B cell (primary cell): Measurements from ENCODE around the gene CPNE4. TPM values are rescaled to one million over a fixed set of nuclear protein-coding genes. Genes with fewer than 3 reads are reported as not detected.

Experiments
- ATAC-seq: fragments of 200-7000 bp; cut with Tn5 transposase; one replicate; pipeline ENCODE4 v1.10.0; 2021; ENCODE audit warnings: low read depth, mild to moderate bottlenecking, moderate number of reproducible peaks, moderate library complexity
- CTCF ChIA-PET: fragments of 350-600 bp; sonication (Branson Sonifier 250); formaldehyde crosslinking; loops from one replicate; lab custom pipeline; 2021; ENCODE audit warnings: antibody characterized with exemption, inconsistent platforms; lab: Charles Lee
- POLR2A ChIA-PET: fragments of 350-600 bp; sonication (Branson Sonifier 250); formaldehyde crosslinking; loops from one replicate; lab custom pipeline; 2021; ENCODE audit warnings: antibody characterized with exemption; lab: Charles Lee
- DNase-seq: peaks from one replicate; pipeline ENCODE4 v3.0.0; 2013
- H2AFZ ChIP-seq: 2 replicates; pipeline ENCODE4 v1.6.1; 2012; ENCODE audit warnings: mild to moderate bottlenecking, low read depth, low read length; ENCODE audit not compliant: insufficient read depth, poor library complexity, severe bottlenecking
- H3K27ac ChIP-seq, 2 donors: 1 replicate in 1 of 2; 2 replicates in 1 of 2; pipeline ENCODE4 v1.5.1; 2012 to 2013; ENCODE audit warnings: low read length in 2 of 2, mild to moderate bottlenecking in 2 of 2, moderate library complexity in 1 of 2
- H3K27me3 ChIP-seq, 4 experiments: fragments of 200-600 bp in 1 of 4; sonication (generic) in 1 of 4; replicated peaks in 1 of 4; 1 replicate in 2 of 4; 2 replicates in 2 of 4; pipeline versions ENCODE4 v1.6.1 to v1.7.0; 2013 to 2016; ENCODE audit warnings: low read length in 3 of 4, mild to moderate bottlenecking in 2 of 4, mixed read lengths in 1 of 4, moderate library complexity in 1 of 4; ENCODE audit not compliant: insufficient read depth in 4 of 4, control insufficient read depth in 3 of 4; ENCODE audit errors: control extremely low read depth in 1 of 4
- H3K36me3 ChIP-seq, 2 experiments: replicated peaks in 1 of 2; 1 replicate in 1 of 2; 2 replicates in 1 of 2; pipeline versions ENCODE4 v1.6.1 to v1.7.1; 2013; ENCODE audit warnings: low read length in 1 of 2; ENCODE audit not compliant: insufficient read depth in 2 of 2, control insufficient read depth in 1 of 2; ENCODE audit errors: control extremely low read depth in 1 of 2, extremely low read depth in 1 of 2
- H3K4me1 ChIP-seq, 2 donors: fragments of 200-600 bp in 1 of 2; sonication (generic) in 1 of 2; 1 replicate in 1 of 2; 2 replicates in 1 of 2; pipeline versions ENCODE4 v1.5.1 to v1.6.1; 2013 to 2017; ENCODE audit warnings: low read length in 2 of 2; ENCODE audit not compliant: control insufficient read depth in 2 of 2, insufficient read depth in 2 of 2
- H3K4me2 ChIP-seq: replicated peaks from 2 replicates; pipeline ENCODE3; 2012; ENCODE audit warnings: mild to moderate bottlenecking, low read depth, low read length; ENCODE audit not compliant: poor library complexity, severe bottlenecking
- H3K4me3 ChIP-seq, 5 experiments: fragments of 200-600 bp in 1 of 5; sonication (generic) in 1 of 5; 1 replicate in 3 of 5; 2 replicates in 2 of 5; pipeline versions ENCODE4 v1.5.1 to v1.7.0; 2011 to 2016; ENCODE audit warnings: low read length in 4 of 5, mild to moderate bottlenecking in 4 of 5, low read depth in 2 of 5, control low read depth in 1 of 5, moderate library complexity in 1 of 5; ENCODE audit not compliant: insufficient read depth in 1 of 5; ENCODE audit errors: control extremely low read depth in 1 of 5, extremely low read depth in 1 of 5
- H3K79me2 ChIP-seq: fragments of 200-600 bp; sonication (generic); one replicate; pipeline ENCODE4 v1.6.0; 2016; ENCODE audit warnings: low read length; ENCODE audit not compliant: control insufficient read depth, insufficient read depth
- H3K9ac ChIP-seq: fragments of 200-600 bp; sonication (generic); 2 replicates; pipeline ENCODE4 v1.6.1; 2017; ENCODE audit warnings: mild to moderate bottlenecking, low read length, moderate library complexity
- H3K9me3 ChIP-seq, 3 donors: one replicate each; pipeline versions ENCODE4 v1.6.1 to v1.7.1; 2013; ENCODE audit warnings: low read length in 2 of 3; ENCODE audit not compliant: control insufficient read depth in 2 of 3, insufficient read depth in 1 of 3; ENCODE audit errors: control extremely low read depth in 1 of 3
- H4K20me1 ChIP-seq: 2 replicates; pipeline ENCODE4 v1.6.0; 2012; ENCODE audit warnings: mild to moderate bottlenecking, low read length; ENCODE audit not compliant: insufficient read depth, control insufficient read depth, poor library complexity, severe bottlenecking
- H3K27ac Mint-ChIP-seq: one replicate; pipeline ENCODE4 v1.8.0; 2021; ENCODE audit warnings: mixed read lengths
- H3K27me3 Mint-ChIP-seq: one replicate; pipeline ENCODE4 v1.8.0; 2021; ENCODE audit warnings: mixed read lengths
- H3K4me1 Mint-ChIP-seq: one replicate; pipeline ENCODE4 v1.8.0; 2021; ENCODE audit warnings: mixed read lengths
- H3K4me3 Mint-ChIP-seq: one replicate; pipeline ENCODE4 v1.8.0; 2021; ENCODE audit warnings: mixed read lengths
- H3K9me3 Mint-ChIP-seq: one replicate; pipeline ENCODE4 v1.8.0; 2022; ENCODE audit warnings: mixed read lengths; ENCODE audit not compliant: insufficient read depth
- CTCF ChIP-seq: fragments of 200-600 bp; IDR thresholded peaks from one replicate; pipeline ENCODE4 v1.8.0; 2022; ENCODE audit warnings: antibody characterized with exemption, mild to moderate bottlenecking
- EZH2 ChIP-seq: IDR thresholded peaks from 2 replicates; pipeline ENCODE4 v1.6.1; 2012; ENCODE audit warnings: borderline replicate concordance, low read depth, mild to moderate bottlenecking, moderate library complexity, low read length; ENCODE audit not compliant: insufficient read depth, poor library complexity, severe bottlenecking
- WGBS: methylation state at CpG from one replicate; pipeline ENCODE4 v1.1.5; 2013; ENCODE audit warnings: missing lambda C conversion rate; ENCODE audit not compliant: insufficient coverage; 5-methylcytosine and 5-hydroxymethylcytosine counted together
- intact Hi-C: fragments of 100-400 bp; cut with micrococcal nuclease; formaldehyde crosslinking; loops from one replicate; pipeline ENCODE4 v1.10.0; 2022
- polyA plus RNA-seq: library from polyadenylated mRNA; depleted of rRNA; stranded (reverse); fragments of >200 nt; gene quantifications from 2 replicates; pipeline ENCODE4 v1.2.3, GENCODE V29; 2012
- total RNA-seq, 2 donors: library from RNA; stranded (reverse); fragments of 120-200 nt in 1 of 2; gene quantifications; 1 replicate in 1 of 2; 2 replicates in 1 of 2; pipeline versions ENCODE4 v1.2.3 to v1.2.4, GENCODE V29; 2013 to 2022

CPNE4 gene
- total and polyA plus RNA-seq, 2 donors (not counting 1 experiment from before 2014, with no cell fraction given): not detected

- peaks cover 12% of the 10 kb centered on the region for H3K27me3 Mint-ChIP-seq
- DNase-seq: no peak
- Histone ChIP-seq H2AFZ (no peak overlapping the region), H3K79me2 (no peaks in the 10 kb centered on the region), H3K9me3 (peaks cover 0 to 3% (median 0%) of the 10 kb centered on the region in 3 donors), H4K20me1 (no peaks in the 10 kb centered on the region), H3K4me1 (no peaks in the 10 kb centered on the region), H3K27me3 (no peaks in the 10 kb centered on the region), H3K4me2 (no peak overlapping the region), H3K27ac (no peak overlapping the region), H3K36me3 (no peaks in the 10 kb centered on the region), H3K9ac (no peak overlapping the region), H3K4me3 (no peak overlapping the region)
- H3K4me3 Mint-ChIP-seq: no peak overlapping the region
- POLR2A ChIA-PET: no interaction called here
- no peak overlapping the region for H3K27ac Mint-ChIP-seq
- no peak for ATAC-seq
- no peaks in the 10 kb centered on the region for H3K9me3 Mint-ChIP-seq
- 89% methylated on average over 3 of the region's 3 CpGs for WGBS
- intact Hi-C loops: no loop called here
- TF ChIP-seq CTCF (peak; percentile 23), EZH2 (no peak)
- CTCF ChIA-PET: interaction anchor here (1.3 kb wide), 1 partner anchor 8 kb away, joined by 3 read pairs; no protein-coding TSS in a partner anchor
- H3K4me1 Mint-ChIP-seq: no peaks in the 10 kb centered on the region
Measured at GRCh38 chr3:132017137-132017536, 17.7 kb downstream of the CPNE4 start.

- Histone ChIP-seq H3K4me2 (no peak overlapping the region), H3K36me3 (no peaks in the 10 kb centered on the region), H2AFZ (no peak overlapping the region), H3K27ac (no peak overlapping the region), H3K4me1 (no peaks in the 10 kb centered on the region), H3K27me3 (no peaks in the 10 kb centered on the region), H3K4me3 (no peak overlapping the region), H3K9ac (no peak overlapping the region), H4K20me1 (no peaks in the 10 kb centered on the region), H3K79me2 (no peaks in the 10 kb centered on the region), H3K9me3 (peaks cover 0 to 3% (median 0%) of the 10 kb centered on the region in 3 donors)
- CTCF ChIA-PET: interaction anchor here (0.6 to 1.0 kb wide), 2 partner anchors 9 to 964 kb away, joined by 3 read pairs; no protein-coding TSS in a partner anchor
- no peak overlapping the region for H3K4me3 Mint-ChIP-seq
- ATAC-seq: no peak
- DNase-seq: no peak
- intact Hi-C loops: no loop called here
- no peaks in the 10 kb centered on the region for H3K4me1 Mint-ChIP-seq
- H3K9me3 Mint-ChIP-seq: no peaks in the 10 kb centered on the region
- WGBS: 64% methylated on average over 4 of the region's 7 CpGs
- H3K27ac Mint-ChIP-seq: no peak overlapping the region
- no peak for TF ChIP-seq CTCF
- no peak for TF ChIP-seq EZH2
- POLR2A ChIA-PET: no interaction called here
- peaks cover 12% of the 10 kb centered on the region for H3K27me3 Mint-ChIP-seq
Measured at GRCh38 chr3:132016061-132017041, 18.5 kb downstream of the CPNE4 start.
